Measurements from ENCODE around the gene SLC38A6. TPM values are rescaled to one million over a fixed set of nuclear protein-coding genes. Genes with fewer than 3 reads are reported as not detected.

The SLC38A6 gene
- total and polyA plus RNA-seq, 2 experiments from 2014 or later = 11.9 to 23.2 TPM

- Mint-ChIP-seq H3K27me3 (ENCODE audit: insufficient read depth, low read depth, poor library complexity) (no peaks in the 10 kb centered on the region), H3K4me1 (no peaks in the 10 kb centered on the region; the same call in 2 of the 3 replicates), H3K4me3 (no peak overlapping the region), H3K36me3 (ENCODE audit: low read depth) (peaks cover 5% of the 10 kb centered on the region), H3K9me3 (no peaks in the 10 kb centered on the region; the same call in 2 of the 3 replicates), H3K27ac (no peak overlapping the region)
- no peak for DNase-seq (ENCODE audit: low spot score)
- Histone ChIP-seq H3K4me2 (no peak overlapping the region), H3K79me2 (replicated peaks; ENCODE audit: insufficient read depth) (no peaks in the 10 kb centered on the region), H3K27ac (ENCODE audit: low read depth) (no peak overlapping the region), H3K36me3 (ENCODE audit: insufficient read depth) (no peaks in the 10 kb centered on the region; the same call in 1 of the 2 replicates), H4K20me1 (replicated peaks; ENCODE audit: insufficient read depth) (no peaks in the 10 kb centered on the region), H3F3A (replicated peaks; ENCODE audit: low read depth) (no peaks in the 10 kb centered on the region), H3K4me3 (no peak overlapping the region), H3K27me3 (ENCODE audit: insufficient read depth) (no peaks in the 10 kb centered on the region), H3K4me1 (ENCODE audit: insufficient read depth) (no peaks in the 10 kb centered on the region), H3K9me2 (ENCODE audit: insufficient read depth) (peaks cover 2% of the 10 kb centered on the region; the same call in 1 of the 2 replicates), H2AFZ (no peak overlapping the region)
- TF ChIP-seq ZNF462 (CRISPR knock-in tag; IDR thresholded peaks at IDR 0.05) (no peak), CTCF (conservative IDR thresholded peaks at IDR 0.05; ENCODE audit: low read depth in 2 of 2) (no peak), ZNF331 (CRISPR knock-in tag; IDR thresholded peaks at IDR 0.05; ENCODE audit: low read depth) (no peak), CREB1 (CRISPR knock-in tag; IDR thresholded peaks at IDR 0.05; ENCODE audit: low read depth) (no peak), JUNB (IDR thresholded peaks at IDR 0.05; ENCODE audit: unreplicated experiment) (no peak), STAT1 (IDR thresholded peaks at IDR 0.05; ENCODE audit: unreplicated experiment) (no peak), ZNF114 (CRISPR knock-in tag; IDR thresholded peaks at IDR 0.05) (no peak), REST (IDR thresholded peaks at IDR 0.05; ENCODE audit: unreplicated experiment) (no peak), NANOG (IDR thresholded peaks at IDR 0.05; ENCODE audit: borderline replicate concordance) (no peak), ETS1 (IDR thresholded peaks at IDR 0.05) (no peak), POLR2AphosphoS5 (IDR thresholded peaks at IDR 0.05; ENCODE audit: low read depth) (no peak), EZH2 (IDR thresholded peaks at IDR 0.05; ENCODE audit: low read depth, unreplicated experiment) (no peak)
- no peak for ATAC-seq
Measured at GRCh38 chr14:61074852-61075251, 93.8 kb downstream of the SLC38A6 start.
